Keratinocyte (primary cell): Measurements from ENCODE around the gene CTNNA3. TPM values are rescaled to one million over a fixed set of nuclear protein-coding genes. Genes with fewer than 3 reads are reported as not detected.

Source experiments
- DNase-seq: peaks from one replicate; pipeline ENCODE4 v3.0.0-alpha.2; 2011; ENCODE audit warnings: low read depth, missing footprints, low spot score
- FAIRE-seq: peaks from 2 replicates; lab custom pipeline; 2011; peaks lifted over from hg19 to GRCh38; lab: Jason Lieb, UNC
- H2AFZ ChIP-seq: 2 replicates; pipeline ENCODE4 v1.6.0; 2012; ENCODE audit warnings: low read length, control low read depth, inconsistent platforms; ENCODE audit not compliant: control insufficient read depth
- H3K27ac ChIP-seq: 2 replicates; pipeline ENCODE4 v1.5.1; 2011; ENCODE audit warnings: low read length; ENCODE audit not compliant: control insufficient read depth, insufficient read depth
- H3K27me3 ChIP-seq: 3 replicates; pipeline ENCODE4 v1.6.0; 2011; ENCODE audit warnings: low read length; ENCODE audit not compliant: control insufficient read depth, insufficient read depth; ENCODE audit errors: extremely low read depth
- H3K36me3 ChIP-seq, 2 experiments: 2 replicates in 1 of 2; 3 replicates in 1 of 2; pipeline ENCODE4 v1.5.1; 2011; ENCODE audit warnings: low read length in 2 of 2, mild to moderate bottlenecking in 1 of 2; ENCODE audit not compliant: control insufficient read depth in 2 of 2, insufficient read depth in 2 of 2; ENCODE audit errors: extremely low read depth in 1 of 2
- H3K4me1 ChIP-seq: 3 replicates; pipeline ENCODE4 v1.5.1; 2011; ENCODE audit warnings: low read length; ENCODE audit not compliant: control insufficient read depth, insufficient read depth; ENCODE audit errors: extremely low read depth
- H3K4me2 ChIP-seq: 3 replicates; pipeline ENCODE4 v1.6.0; 2011; ENCODE audit warnings: low read depth, low read length; ENCODE audit not compliant: control insufficient read depth, insufficient read depth; ENCODE audit errors: extremely low read depth
- H3K4me3 ChIP-seq, 3 experiments: fragments of 200-600 bp in 1 of 3; sonication (generic) in 1 of 3; 2 replicates in 2 of 3; 3 replicates in 1 of 3; pipeline ENCODE4 v1.5.1; 2011 to 2016; ENCODE audit warnings: low read length in 3 of 3, mild to moderate bottlenecking in 3 of 3, control low read depth in 2 of 3, inconsistent platforms in 1 of 3, low read depth in 1 of 3, mixed read lengths in 1 of 3, mixed run types in 1 of 3, moderate library complexity in 1 of 3; ENCODE audit not compliant: control insufficient read depth in 2 of 3, insufficient read depth in 2 of 3; ENCODE audit errors: extremely low read depth in 1 of 3
- H3K79me2 ChIP-seq: 2 replicates; pipeline ENCODE4 v1.6.0; 2012; ENCODE audit warnings: low read length; ENCODE audit not compliant: control insufficient read depth, insufficient read depth
- H3K9ac ChIP-seq: 3 replicates; pipeline ENCODE4 v1.6.0; 2011; ENCODE audit warnings: low read length; ENCODE audit not compliant: control insufficient read depth, insufficient read depth; ENCODE audit errors: extremely low read depth
- H3K9me1 ChIP-seq: 3 replicates; pipeline ENCODE4 v1.6.0; 2011; ENCODE audit warnings: low read length; ENCODE audit not compliant: control insufficient read depth, insufficient read depth; ENCODE audit errors: extremely low read depth
- H3K9me3 ChIP-seq: 2 replicates; pipeline ENCODE4 v1.5.1; 2012; ENCODE audit warnings: low read depth, low read length; ENCODE audit not compliant: control insufficient read depth
- H4K20me1 ChIP-seq: 3 replicates; pipeline ENCODE4 v1.6.0; 2011; ENCODE audit warnings: low read length; ENCODE audit not compliant: control insufficient read depth, insufficient read depth; ENCODE audit errors: extremely low read depth
- EZH2 ChIP-seq: IDR thresholded peaks from one replicate; pipeline ENCODE4 v1.6.1; 2012; ENCODE audit warnings: inconsistent platforms, mild to moderate bottlenecking, low read length, moderate library complexity
- dilution Hi-C: fragments of 300-500 bp; cut with MboI; formaldehyde crosslinking; loops from one replicate; pipeline ENCODE4 v1.7.0; 2020; ENCODE audit warnings: low sequenced_read_pairs; ENCODE audit not compliant: extremely low pct_ligation_motif_present
- polyA plus RNA-seq, 5 experiments: library from polyadenylated mRNA; depleted of rRNA in 3 of 5; stranded (reverse) in 3 of 5; stranded (forward) in 1 of 5; unstranded in 1 of 5; fragments of >200 nt; gene quantifications; 1 replicate in 1 of 5; 2 replicates in 3 of 5; 3 replicates in 1 of 5; pipeline versions ENCODE4 v1.2.1 to v1.2.3, GENCODE V29; 2011 to 2012; ENCODE audit warnings: missing spikeins in 2 of 5, low read depth in 1 of 5, low replicate concordance in 1 of 5
- TF ChIP-seq, protein P1 (sequence below), 3 experiments: IDR thresholded peaks in 1 of 3; conservative IDR thresholded peaks in 1 of 3; optimal IDR thresholded peaks in 1 of 3; 2 replicates in 2 of 3; 3 replicates in 1 of 3; pipeline versions ENCODE3 to v1.5.1; 2011; ENCODE audit warnings: low read length in 3 of 3, mild to moderate bottlenecking in 3 of 3, moderate library complexity in 2 of 3, control low read depth in 1 of 3, inconsistent platforms in 1 of 3; ENCODE audit not compliant: insufficient read depth in 2 of 3; ENCODE audit errors: extremely low read depth in 1 of 3

Gene CTNNA3
- polyA plus RNA-seq, 1 donor (not counting 4 experiments of a cell fraction or from before 2014, with no cell fraction given) = 0.01 TPM

GRCh38 chr10:67250686-67251085 lies 445.3 kb downstream of the CTNNA3 start:
- Histone ChIP-seq H3K9me1 (no peaks in the 10 kb centered on the region), H3K27ac (no peak overlapping the region), H3K27me3 (no peaks in the 10 kb centered on the region), H2AFZ (no peak overlapping the region), H4K20me1 (no peaks in the 10 kb centered on the region), H3K9ac (no peak overlapping the region), H3K4me2 (no peak overlapping the region), H3K9me3 (no peaks in the 10 kb centered on the region), H3K79me2 (no peaks in the 10 kb centered on the region), H3K4me1 (no peaks in the 10 kb centered on the region), H3K4me3 (no peak overlapping the region), H3K36me3 (no peaks in the 10 kb centered on the region)
- no peak for TF ChIP-seq EZH2
- TF ChIP-seq, protein P1, sequence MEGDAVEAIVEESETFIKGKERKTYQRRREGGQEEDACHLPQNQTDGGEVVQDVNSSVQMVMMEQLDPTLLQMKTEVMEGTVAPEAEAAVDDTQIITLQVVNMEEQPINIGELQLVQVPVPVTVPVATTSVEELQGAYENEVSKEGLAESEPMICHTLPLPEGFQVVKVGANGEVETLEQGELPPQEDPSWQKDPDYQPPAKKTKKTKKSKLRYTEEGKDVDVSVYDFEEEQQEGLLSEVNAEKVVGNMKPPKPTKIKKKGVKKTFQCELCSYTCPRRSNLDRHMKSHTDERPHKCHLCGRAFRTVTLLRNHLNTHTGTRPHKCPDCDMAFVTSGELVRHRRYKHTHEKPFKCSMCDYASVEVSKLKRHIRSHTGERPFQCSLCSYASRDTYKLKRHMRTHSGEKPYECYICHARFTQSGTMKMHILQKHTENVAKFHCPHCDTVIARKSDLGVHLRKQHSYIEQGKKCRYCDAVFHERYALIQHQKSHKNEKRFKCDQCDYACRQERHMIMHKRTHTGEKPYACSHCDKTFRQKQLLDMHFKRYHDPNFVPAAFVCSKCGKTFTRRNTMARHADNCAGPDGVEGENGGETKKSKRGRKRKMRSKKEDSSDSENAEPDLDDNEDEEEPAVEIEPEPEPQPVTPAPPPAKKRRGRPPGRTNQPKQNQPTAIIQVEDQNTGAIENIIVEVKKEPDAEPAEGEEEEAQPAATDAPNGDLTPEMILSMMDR (optimal IDR thresholded peaks at IDR 0.05 in 1 of 3, IDR thresholded peaks at IDR 0.05 in 1 of 3, conservative IDR thresholded peaks at IDR 0.05 in 1 of 3; ENCODE audit: extremely low read depth in 1 of 3, insufficient read depth in 2 of 3, low read length in 3 of 3) = no peak
- DNase-seq = no peak
- dilution Hi-C loops = no loop called here
- no peak for FAIRE-seq

DNA sequence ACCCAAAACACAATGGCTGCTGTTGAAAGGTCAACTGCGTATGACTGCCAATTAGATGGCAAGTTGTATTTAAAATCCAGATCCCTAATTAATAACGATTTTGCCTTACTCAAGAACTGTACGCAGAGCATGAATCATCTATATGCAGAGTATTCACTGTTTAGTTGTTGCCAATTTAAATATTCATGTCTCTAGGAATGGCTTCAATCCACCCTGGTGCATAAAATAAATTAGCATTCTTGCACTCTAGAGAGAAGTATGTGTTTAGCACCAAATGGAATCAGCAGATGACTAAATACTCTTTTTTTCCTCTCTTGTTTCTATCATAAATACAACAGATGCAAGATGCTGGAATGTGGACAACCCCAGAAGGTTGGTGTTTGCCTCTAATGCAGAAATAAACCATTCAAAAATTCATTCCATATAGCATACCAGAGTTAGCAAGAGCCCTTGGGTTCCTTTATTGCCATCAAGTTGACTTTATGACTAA lies 449.9 kb downstream of the CTNNA3 start:
- no peak for TF ChIP-seq EZH2
- TF ChIP-seq, protein P1 (optimal IDR thresholded peaks at IDR 0.05 in 1 of 3, IDR thresholded peaks at IDR 0.05 in 1 of 3, conservative IDR thresholded peaks at IDR 0.05 in 1 of 3; ENCODE audit: extremely low read depth in 1 of 3, insufficient read depth in 2 of 3, low read length in 3 of 3) = no peak
- Histone ChIP-seq H3K9ac (no peak overlapping the region), H3K4me2 (no peak overlapping the region), H3K36me3 (no peaks in the 10 kb centered on the region), H3K9me3 (no peaks in the 10 kb centered on the region), H3K4me1 (no peaks in the 10 kb centered on the region), H3K27ac (no peak overlapping the region), H4K20me1 (no peaks in the 10 kb centered on the region), H3K27me3 (no peaks in the 10 kb centered on the region), H3K79me2 (no peaks in the 10 kb centered on the region), H3K9me1 (no peaks in the 10 kb centered on the region), H2AFZ (no peak overlapping the region), H3K4me3 (no peak overlapping the region)
- FAIRE-seq (no peak), DNase-seq (no peak)
- dilution Hi-C loops = no loop called here
